Central memory CD8-positive, alpha-beta T cell (primary cell): Measurements from ENCODE around the gene ONECUT1.
A peak's percentile ranks its signal among the peaks of the same experiment; 100 is the strongest.

Experiments used
- ATAC-seq: fragments of 150-1000 bp; cut with Tn5 transposase; replicated peaks from 2 replicates; pipeline ENCODE4 v1.10.0; 2022; ENCODE audit warnings: mild to moderate bottlenecking, moderate FRiP score, moderate number of reproducible peaks; ENCODE audit not compliant: poor library complexity, severe bottlenecking; ENCODE audit errors: extremely low read depth
- DNase-seq, 2 donors: peaks; one replicate each; pipeline ENCODE4 v3.0.0; 2021; ENCODE audit warnings: low spot score in 2 of 2
- H3K27ac Mint-ChIP-seq: one replicate; pipeline ENCODE4 v1.8.0; 2022; ENCODE audit warnings: low read depth, mild to moderate bottlenecking, moderate library complexity, mixed read lengths
- H3K27me3 Mint-ChIP-seq: one replicate; pipeline ENCODE4 v1.8.0; 2022; ENCODE audit warnings: mixed read lengths
- H3K36me3 Mint-ChIP-seq: one replicate; pipeline ENCODE4 v1.8.0; 2022; ENCODE audit warnings: mild to moderate bottlenecking, moderate library complexity, mixed read lengths; ENCODE audit not compliant: insufficient read depth
- H3K4me1 Mint-ChIP-seq: one replicate; pipeline ENCODE4 v1.8.0; 2022; ENCODE audit warnings: mixed read lengths
- H3K4me3 Mint-ChIP-seq: one replicate; pipeline ENCODE4 v1.8.0; 2022; ENCODE audit warnings: mild to moderate bottlenecking, moderate library complexity, mixed read lengths
- H3K9me3 Mint-ChIP-seq: one replicate; pipeline ENCODE4 v1.8.0; 2022; ENCODE audit warnings: mixed read lengths

The ONECUT1 gene

DNA sequence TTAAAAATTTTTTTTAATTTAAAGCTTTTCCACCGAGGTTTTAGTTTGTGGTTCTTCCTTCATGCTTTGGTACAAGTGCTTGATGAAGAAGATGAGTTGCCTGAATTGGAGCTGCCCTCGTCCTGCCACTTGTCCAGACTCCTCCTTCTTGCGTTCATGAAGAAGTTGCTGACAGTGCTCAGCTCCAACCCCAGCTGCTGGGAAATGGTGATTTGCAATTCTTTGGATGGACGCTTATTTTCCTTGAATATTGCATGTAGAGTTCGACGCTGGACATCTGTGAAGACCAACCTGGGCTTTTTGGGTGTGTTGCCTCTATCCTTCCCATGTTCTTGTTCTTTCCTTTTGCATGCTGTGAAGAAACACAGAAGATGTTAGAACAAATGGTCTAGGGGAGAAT, 32.6 kb downstream of the ONECUT1 start:
- H3K9me3 Mint-ChIP-seq, result no peaks in the 10 kb centered on the region
- H3K36me3 Mint-ChIP-seq, result no peaks in the 10 kb centered on the region
- peaks cover 65% of the 10 kb centered on the region for H3K27me3 Mint-ChIP-seq
- no peak for DNase-seq
- H3K4me1 Mint-ChIP-seq, result no peaks in the 10 kb centered on the region
- no peak overlapping the region for H3K4me3 Mint-ChIP-seq
- no peak overlapping the region for H3K27ac Mint-ChIP-seq
- ATAC-seq, result no peak

DNA sequence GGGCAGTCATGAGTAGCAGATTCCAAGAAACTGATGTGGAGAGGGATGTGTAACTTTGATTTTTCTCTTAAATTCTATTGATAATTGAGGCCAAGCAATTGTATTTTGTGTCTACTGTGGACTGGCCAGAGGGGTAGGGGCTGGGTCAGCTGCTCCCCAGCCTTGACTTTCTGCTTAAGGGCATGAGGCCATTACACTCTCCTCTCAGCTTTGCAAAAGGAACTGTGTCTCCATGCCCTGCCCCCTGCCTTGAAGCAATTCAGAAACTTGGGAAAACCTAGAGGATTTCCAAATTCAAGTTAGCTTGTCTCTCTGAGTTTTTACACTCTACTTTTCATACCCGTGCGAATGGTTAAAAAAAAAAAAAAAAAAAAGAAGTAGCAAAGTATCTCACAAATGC, 38.6 kb downstream of the ONECUT1 start:
- no peak overlapping the region for H3K27ac Mint-ChIP-seq
- H3K27me3 Mint-ChIP-seq, result peaks cover 70% of the 10 kb centered on the region
- H3K4me3 Mint-ChIP-seq, result no peak overlapping the region
- no peaks in the 10 kb centered on the region for H3K36me3 Mint-ChIP-seq
- no peak for ATAC-seq
- H3K4me1 Mint-ChIP-seq, result no peaks in the 10 kb centered on the region
- no peak for DNase-seq
- H3K9me3 Mint-ChIP-seq, result no peaks in the 10 kb centered on the region

DNA sequence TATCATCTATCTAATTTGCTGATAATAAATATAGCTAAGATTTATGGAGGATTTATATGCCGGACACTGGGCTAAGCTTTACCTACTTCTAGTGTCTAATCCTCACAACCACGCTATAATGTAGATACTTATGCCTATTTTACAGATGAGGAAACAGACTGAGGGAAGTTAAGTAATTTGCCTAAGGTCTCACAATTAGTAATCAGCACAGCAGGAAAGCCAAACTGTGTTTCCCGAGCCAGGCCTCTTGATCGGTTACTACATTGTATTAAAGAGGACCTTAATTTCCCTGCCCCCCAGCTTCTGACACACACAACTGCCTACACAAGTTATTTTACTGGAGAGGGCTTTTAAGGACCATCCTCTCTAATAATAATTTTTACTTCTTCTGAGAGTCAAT, 40.9 kb downstream of the ONECUT1 start:
- ATAC-seq (no peak), DNase-seq (no peak)
- Mint-ChIP-seq H3K27ac (no peak overlapping the region), H3K27me3 (peaks cover 71% of the 10 kb centered on the region), H3K4me1 (no peaks in the 10 kb centered on the region), H3K36me3 (no peaks in the 10 kb centered on the region), H3K4me3 (no peak overlapping the region), H3K9me3 (no peaks in the 10 kb centered on the region)

DNA sequence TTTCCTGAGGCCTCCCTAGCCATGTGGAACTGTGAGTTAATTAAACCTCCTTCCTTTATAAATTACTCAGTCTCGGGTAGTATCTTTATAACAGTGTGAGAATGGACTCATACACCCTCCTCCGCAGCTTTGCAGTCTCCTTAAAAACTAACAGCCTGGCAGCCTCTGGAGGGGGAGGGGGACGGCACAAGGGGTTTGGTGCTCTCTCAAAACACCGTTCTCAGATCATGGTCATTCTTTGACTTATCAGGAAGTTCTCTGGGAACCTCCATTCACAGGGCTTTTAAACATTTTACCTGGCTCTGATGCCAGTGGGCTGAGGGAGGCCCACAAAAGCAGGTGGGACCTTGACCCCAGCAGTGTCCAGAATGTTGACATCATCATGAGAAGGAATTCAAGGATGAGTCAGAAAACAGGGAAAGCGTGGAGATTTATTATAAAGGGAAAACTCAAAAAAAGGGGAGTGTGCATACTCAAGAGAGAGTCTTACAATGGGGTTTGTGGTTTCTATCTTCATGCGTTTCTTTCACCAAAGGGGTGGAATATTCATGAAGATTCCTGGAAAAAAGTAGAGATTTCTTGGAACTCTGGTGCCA, 43.9 kb downstream of the ONECUT1 start:
- no peaks in the 10 kb centered on the region for H3K9me3 Mint-ChIP-seq
- DNase-seq, result no peak
- no peaks in the 10 kb centered on the region for H3K4me1 Mint-ChIP-seq
- H3K36me3 Mint-ChIP-seq, result no peaks in the 10 kb centered on the region
- no peak overlapping the region for H3K4me3 Mint-ChIP-seq
- peaks cover 49% of the 10 kb centered on the region for H3K27me3 Mint-ChIP-seq
- ATAC-seq, result no peak
- no peak overlapping the region for H3K27ac Mint-ChIP-seq

DNA sequence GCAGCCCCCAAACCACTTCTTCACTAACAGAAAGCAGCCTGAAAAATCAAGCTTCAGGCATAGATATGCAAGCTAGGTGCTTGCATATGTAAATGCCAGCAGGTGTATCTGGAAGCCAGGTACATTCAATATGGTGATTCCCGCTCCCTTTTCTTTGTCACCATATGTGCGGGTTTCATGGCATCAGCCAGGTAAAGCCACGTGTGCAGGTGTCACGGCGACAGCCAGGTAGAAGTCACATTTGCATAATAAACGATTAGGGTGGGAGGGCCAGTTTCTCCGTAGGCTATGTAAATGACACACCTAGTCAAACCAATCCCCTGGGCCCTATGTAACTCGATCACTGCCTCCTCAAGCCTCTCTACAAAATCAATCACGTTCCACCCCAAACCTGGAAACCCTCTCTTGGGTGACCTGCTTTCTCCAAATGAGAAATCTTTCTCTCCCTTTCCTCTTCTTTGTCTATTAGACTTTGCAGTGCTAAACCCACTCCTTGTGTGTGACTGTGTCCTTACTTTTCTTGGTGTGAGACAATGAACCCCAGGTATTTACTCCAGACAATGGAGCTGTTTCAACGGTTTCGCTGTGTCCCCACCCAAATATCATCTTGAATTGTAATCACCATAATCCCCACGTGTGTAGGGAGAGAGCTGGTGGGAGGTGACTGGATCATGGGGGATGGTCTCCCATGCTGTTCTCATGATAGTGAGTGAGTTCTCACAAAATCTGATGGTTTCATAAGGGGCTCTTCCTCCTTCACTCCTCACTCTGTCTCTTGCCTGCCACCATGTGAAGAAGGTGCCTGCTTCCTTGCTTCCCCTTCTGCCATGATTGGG, 44.6 kb downstream of the ONECUT1 start:
- Mint-ChIP-seq H3K27ac (no peak overlapping the region), H3K9me3 (no peaks in the 10 kb centered on the region), H3K4me1 (no peaks in the 10 kb centered on the region), H3K36me3 (no peaks in the 10 kb centered on the region), H3K4me3 (no peak overlapping the region), H3K27me3 (peaks cover 42% of the 10 kb centered on the region)
- DNase-seq (no peak), ATAC-seq (no peak)

DNA sequence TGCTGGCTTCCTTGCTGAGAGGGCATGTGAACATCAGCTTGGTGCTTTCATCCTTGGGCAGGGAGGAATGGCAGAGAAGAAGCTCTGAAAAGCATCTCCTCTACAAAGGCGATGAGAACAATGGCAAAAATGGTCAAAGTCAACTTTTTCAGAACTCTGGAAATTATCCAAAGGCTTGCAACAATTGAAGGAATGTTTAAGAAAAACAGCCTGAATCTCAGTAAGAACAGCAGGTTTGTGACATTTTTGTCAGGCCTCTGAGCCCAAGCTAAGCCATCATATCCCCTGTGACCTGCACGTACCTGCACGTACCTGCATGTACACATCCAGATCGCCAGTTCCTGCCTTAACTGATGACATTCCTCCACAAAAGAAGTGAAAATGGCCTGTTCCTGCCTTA, 51.8 kb downstream of the ONECUT1 start:
- Mint-ChIP-seq H3K36me3 (peaks cover 4% of the 10 kb centered on the region), H3K27me3 (no peaks in the 10 kb centered on the region), H3K4me1 (no peaks in the 10 kb centered on the region), H3K4me3 (no peak overlapping the region), H3K27ac (no peak overlapping the region), H3K9me3 (no peaks in the 10 kb centered on the region)
- ATAC-seq (no peak), DNase-seq (no peak)

DNA sequence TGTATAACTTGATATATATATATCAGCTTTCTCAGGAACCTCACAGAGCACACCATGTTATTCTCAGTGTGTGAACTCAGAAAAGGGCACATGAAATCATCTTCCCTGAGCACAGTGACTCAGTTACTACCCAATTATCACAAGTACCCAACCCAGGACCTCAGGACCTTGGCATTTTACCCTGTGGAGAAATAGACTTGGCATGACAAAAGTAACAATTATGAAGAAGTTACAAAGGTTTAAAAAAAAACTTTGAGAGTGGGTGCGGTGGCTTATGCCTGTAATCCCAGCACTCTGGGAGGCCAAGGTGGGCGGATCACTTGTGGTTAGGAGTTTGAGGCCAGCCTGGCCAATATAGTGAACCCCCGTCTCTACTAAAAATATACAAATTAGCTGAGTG, 52.4 kb downstream of the ONECUT1 start:
- H3K27ac Mint-ChIP-seq, result no peak overlapping the region
- no peaks in the 10 kb centered on the region for H3K27me3 Mint-ChIP-seq
- DNase-seq (no peak), ATAC-seq (no peak)
- peaks cover 4% of the 10 kb centered on the region for H3K36me3 Mint-ChIP-seq
- H3K4me1 Mint-ChIP-seq, result no peaks in the 10 kb centered on the region
- no peaks in the 10 kb centered on the region for H3K9me3 Mint-ChIP-seq
- no peak overlapping the region for H3K4me3 Mint-ChIP-seq

DNA sequence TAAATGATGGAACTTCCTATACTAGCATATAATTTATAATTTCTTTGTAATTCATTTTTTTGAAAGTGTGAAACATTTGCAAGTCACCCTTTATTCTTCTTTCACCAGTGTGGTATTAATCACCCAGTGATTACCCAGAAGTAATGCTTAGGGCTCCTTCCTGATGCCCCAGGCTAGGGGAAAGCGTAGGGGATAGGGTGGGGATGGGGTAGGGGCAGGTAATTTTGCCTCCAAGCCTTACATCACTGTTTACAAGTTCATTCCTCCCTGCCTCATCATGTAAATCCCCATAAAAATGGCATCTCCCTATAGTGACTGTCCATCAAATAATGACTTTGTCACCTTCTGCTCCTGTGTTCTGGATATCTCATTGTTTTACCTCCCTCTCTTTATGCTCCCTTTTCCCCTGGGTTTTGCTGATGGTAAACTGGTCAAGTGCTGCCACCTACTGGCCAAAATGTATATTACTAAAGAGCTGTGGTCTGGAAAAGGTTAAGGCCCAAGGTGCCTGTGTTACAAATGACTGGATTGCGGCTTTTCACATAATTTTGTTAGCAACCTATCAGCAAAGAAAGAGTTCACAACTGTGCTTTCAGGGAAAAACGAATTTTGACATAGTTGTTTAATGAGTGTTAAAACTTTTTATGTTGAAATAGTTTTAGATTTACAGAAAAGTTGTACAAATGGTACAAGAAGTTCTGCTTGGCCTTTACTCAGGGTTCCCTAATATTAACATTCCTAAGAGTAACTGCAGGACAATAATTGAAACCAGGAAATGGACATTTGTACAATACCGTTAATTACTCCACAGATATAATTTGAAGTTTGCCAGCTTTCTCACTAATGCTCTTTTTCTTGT, 54.7 kb downstream of the ONECUT1 start:
- peak; percentile 72 for ATAC-seq
- no peaks in the 10 kb centered on the region for H3K27me3 Mint-ChIP-seq
- H3K27ac Mint-ChIP-seq, result no peak overlapping the region
- peak; percentile 52 to 68 for DNase-seq
- peaks cover 4% of the 10 kb centered on the region for H3K36me3 Mint-ChIP-seq
- H3K4me1 Mint-ChIP-seq, result peaks cover under 1% of the 10 kb centered on the region
- no peak overlapping the region for H3K4me3 Mint-ChIP-seq
- H3K9me3 Mint-ChIP-seq, result no peaks in the 10 kb centered on the region

DNA sequence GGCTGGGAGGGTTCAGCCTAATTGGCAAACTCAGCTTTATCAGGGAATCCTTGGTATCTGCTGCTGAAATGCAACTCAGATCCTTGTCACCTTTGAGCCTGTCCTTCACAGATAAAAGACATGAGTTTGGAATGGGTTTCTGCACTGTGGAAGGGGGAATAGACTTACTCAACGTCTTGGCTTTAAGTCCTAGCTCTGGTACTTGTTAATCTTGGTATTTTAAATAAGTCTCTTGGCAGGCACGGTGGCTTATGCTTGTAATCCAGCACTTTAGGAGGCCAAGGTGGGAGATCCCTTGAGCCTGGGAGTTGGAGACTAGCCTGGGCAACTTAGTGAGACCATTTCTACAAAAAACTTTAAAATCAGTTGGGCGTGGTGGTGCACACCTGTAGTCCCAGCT, 55.8 kb downstream of the ONECUT1 start:
- no peak for DNase-seq
- ATAC-seq, result no peak
- Mint-ChIP-seq H3K27me3 (no peaks in the 10 kb centered on the region), H3K4me3 (no peak overlapping the region), H3K9me3 (no peaks in the 10 kb centered on the region), H3K4me1 (peaks cover 8% of the 10 kb centered on the region), H3K36me3 (peaks cover 2% of the 10 kb centered on the region), H3K27ac (no peak overlapping the region)

DNA sequence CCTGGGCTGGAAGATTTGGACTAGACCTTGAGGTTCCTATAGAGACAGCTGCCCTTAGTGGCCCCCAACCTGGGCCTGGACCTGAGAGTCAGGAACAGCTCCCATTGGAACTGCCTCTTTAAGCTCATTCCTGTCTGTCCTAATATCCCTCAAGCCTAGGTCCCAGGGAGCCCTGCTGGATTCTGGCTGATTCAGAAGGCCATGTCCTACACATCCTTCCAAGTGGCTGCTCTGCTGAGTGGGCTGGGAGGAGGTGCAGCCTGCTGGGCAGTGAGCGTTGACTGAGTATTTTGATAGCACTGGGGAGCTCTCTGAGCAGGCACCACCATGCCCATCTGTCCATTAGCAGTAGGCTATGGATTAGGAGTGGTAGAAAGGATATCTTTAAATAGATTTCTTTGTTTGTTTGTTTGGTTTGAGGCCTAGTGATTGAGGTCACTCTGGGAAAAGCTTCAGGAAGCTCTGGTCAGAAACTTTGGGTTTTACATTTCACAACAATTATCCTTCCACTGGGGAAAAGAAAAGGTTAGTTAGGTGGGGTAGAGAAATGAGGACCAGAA, 56.4 kb downstream of the ONECUT1 start:
- no peaks in the 10 kb centered on the region for H3K9me3 Mint-ChIP-seq
- H3K27ac Mint-ChIP-seq, result no peak overlapping the region
- H3K36me3 Mint-ChIP-seq, result peaks cover 2% of the 10 kb centered on the region
- ATAC-seq (no peak), DNase-seq (no peak)
- peaks cover 8% of the 10 kb centered on the region for H3K4me1 Mint-ChIP-seq
- H3K27me3 Mint-ChIP-seq, result no peaks in the 10 kb centered on the region
- H3K4me3 Mint-ChIP-seq, result no peak overlapping the region

DNA sequence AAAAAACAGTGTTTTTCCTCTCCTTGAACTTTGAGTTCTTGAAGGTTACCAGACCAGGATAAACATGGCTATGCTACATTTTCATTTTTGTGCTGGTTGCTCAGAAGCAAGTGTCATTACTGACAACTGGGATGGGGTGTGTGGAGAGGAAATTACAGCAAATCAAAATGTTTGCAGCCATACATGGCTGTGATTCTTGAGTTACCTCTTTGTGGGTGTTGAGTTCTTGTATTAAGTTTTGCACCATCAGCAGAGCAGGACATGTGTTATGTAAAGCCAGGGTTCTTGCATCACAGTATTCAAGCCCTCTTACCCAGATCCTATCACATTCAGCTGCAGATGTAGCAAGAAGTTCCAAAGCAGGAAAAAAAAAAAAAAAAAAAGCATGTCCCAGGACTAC, 57.0 kb downstream of the ONECUT1 start:
- H3K27ac Mint-ChIP-seq, result no peak overlapping the region

DNA sequence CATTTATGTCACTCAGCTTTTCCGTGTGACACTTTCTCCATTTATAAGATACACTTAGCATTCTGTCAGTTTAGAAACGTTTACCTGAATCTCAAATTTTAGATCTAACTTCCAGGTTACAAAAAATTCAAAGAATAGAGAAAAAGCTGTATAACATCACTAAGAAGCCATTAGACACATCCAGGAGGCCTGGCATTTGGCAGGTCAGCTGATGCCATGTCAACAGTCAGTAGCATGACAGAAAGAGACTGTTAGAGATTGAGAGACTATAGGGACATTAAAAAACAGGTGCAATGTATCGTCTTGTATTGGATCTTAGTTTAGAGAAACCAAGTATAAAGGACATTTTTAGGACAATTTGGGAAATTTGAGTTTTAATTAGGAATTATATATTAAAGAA, 57.6 kb downstream of the ONECUT1 start:
- peaks cover 2% of the 10 kb centered on the region for H3K36me3 Mint-ChIP-seq
- no peaks in the 10 kb centered on the region for H3K9me3 Mint-ChIP-seq
- DNase-seq (no peak), ATAC-seq (no peak)
- H3K27me3 Mint-ChIP-seq, result no peaks in the 10 kb centered on the region
- H3K4me3 Mint-ChIP-seq, result no peak overlapping the region
- H3K4me1 Mint-ChIP-seq, result peaks cover 8% of the 10 kb centered on the region
- H3K27ac Mint-ChIP-seq, result no peak overlapping the region

More for the DNA sequence above, 57.0 kb downstream of the ONECUT1 start:
- Mint-ChIP-seq H3K4me3 (no peak overlapping the region), H3K27me3 (no peaks in the 10 kb centered on the region), H3K4me1 (peaks cover 8% of the 10 kb centered on the region), H3K36me3 (peaks cover 2% of the 10 kb centered on the region), H3K9me3 (no peaks in the 10 kb centered on the region)
- ATAC-seq (no peak), DNase-seq (no peak)
